ACC112 (cell line): ENCODE measurements around the gene MDFI.

Experiments
- H2AFZ ChIP-seq: fragments of 200-600 bp; sonication (generic); one replicate; pipeline ENCODE4 v1.6.0; 2017; ENCODE audit warnings: antibody characterized with exemption, low read length; ENCODE audit not compliant: unreplicated experiment
- H3K27ac ChIP-seq: fragments of 200-600 bp; sonication (generic); 2 replicates; pipeline ENCODE4 v1.5.1; 2014; ENCODE audit warnings: low read depth, mild to moderate bottlenecking, antibody characterized with exemption, low read length, moderate library complexity
- H3K27me3 ChIP-seq: fragments of 200-600 bp; sonication (generic); 2 replicates; pipeline ENCODE4 v1.6.1; 2014; ENCODE audit warnings: mild to moderate bottlenecking, antibody characterized with exemption, low read length, moderate library complexity, mixed read lengths; ENCODE audit not compliant: insufficient read depth
- H3K36me3 ChIP-seq: fragments of 200-600 bp; sonication (generic); 2 replicates; pipeline ENCODE4 v1.6.1; 2016; ENCODE audit warnings: mild to moderate bottlenecking, antibody characterized with exemption, low read length, moderate library complexity, mixed read lengths; ENCODE audit not compliant: insufficient read depth
- H3K4me1 ChIP-seq: fragments of 200-600 bp; sonication (generic); one replicate; pipeline ENCODE4 v1.6.1; 2016; ENCODE audit warnings: low read length, mixed read lengths; ENCODE audit not compliant: insufficient read depth, unreplicated experiment, control insufficient read depth
- H3K4me3 ChIP-seq: fragments of 200-600 bp; sonication (generic); 2 replicates; pipeline ENCODE4 v1.5.1; 2014; ENCODE audit warnings: mild to moderate bottlenecking, low read depth, low read length
- H3K79me2 ChIP-seq: fragments of 200-600 bp; sonication (generic); one replicate; pipeline ENCODE4 v1.6.0; 2016; ENCODE audit warnings: low read length; ENCODE audit not compliant: control insufficient read depth, unreplicated experiment, insufficient read depth

The MDFI gene

DNA sequence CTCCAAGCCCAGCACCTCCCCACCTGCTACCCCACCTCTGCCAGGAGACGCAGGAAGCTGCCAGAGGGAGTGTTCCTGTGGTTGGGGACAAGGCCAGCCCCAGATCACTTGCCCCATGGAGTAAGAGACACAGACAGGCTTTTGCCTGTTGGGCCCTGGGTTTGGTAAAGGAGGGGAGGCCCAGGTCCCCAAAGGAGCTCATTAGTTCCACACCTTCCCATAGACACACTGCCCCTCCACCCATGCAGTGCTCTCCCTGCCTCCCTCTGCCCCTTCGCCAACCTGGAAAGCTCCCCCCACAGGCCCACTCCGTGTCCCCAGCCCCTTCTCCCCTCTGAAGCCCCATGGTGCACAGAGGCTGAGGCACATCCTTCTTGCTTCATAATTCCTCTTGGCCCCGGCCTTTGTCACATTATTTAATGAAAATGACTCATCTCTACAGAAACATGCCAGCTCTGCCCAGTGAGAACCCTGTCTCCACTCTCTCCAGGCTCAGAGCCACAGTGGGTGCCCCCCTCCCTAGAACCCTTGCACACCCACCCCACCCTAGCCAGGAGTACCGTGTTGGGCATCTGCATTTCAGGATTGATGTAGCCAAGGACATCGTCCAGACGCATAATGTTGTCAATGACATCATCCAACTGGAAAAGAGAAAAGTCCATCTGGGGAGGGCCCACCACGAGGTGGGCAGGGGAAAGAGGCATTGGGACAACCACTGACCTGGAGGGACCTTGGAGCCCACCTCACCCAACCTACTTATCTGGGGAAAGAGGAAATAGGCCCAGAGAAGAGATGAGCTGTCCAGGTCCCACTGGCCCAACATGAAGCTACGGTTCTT lies 51.1 kb downstream of the MDFI start:
- H3K27me3 ChIP-seq, result no peaks in the 10 kb centered on the region
- H3K79me2 ChIP-seq, result no peaks in the 10 kb centered on the region
- H2AFZ ChIP-seq, result no peak overlapping the region
- H3K4me3 ChIP-seq, result no peak overlapping the region
- peaks cover 10% of the 10 kb centered on the region for H3K4me1 ChIP-seq
- no peaks in the 10 kb centered on the region for H3K36me3 ChIP-seq
- no peak overlapping the region for H3K27ac ChIP-seq

DNA sequence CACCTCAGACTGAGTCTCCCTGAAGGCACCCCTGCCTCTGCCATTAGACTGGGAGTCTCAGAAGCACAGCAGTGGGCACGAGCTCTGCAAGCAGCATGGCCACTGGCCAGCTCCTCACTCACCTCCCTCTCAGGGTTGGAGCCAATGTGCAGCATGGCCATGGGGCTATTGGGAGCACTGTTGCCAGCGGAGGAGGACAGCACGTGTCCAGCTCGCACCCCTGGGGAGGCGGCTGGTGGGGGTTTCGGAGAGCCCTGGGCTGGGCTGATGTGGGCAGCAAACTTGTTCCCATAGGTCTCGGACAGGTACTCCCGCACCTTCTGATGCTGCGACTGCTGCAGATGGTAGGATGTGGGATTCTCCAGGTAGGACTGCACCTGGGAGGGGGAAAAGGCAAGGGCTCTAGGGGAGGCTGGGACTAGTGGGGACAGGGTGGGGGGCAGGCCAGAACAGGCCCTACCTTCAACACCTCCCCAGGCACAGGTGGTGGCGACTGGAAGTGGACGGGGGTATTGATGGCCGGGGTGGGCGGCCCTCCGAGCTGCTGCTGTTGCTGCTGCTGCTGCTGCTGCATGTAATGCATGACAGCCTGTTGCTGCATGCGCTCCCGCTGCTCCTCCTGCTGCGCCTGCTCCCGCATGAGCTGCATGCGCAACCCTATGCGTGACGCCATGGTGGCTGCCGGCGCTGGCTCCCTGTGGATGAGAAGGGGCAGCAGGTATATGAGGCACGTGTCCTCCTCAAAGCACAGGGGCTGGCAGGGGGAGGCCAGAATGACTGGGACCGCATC lies 52.5 kb downstream of the MDFI start:
- Histone ChIP-seq H3K79me2 (no peaks in the 10 kb centered on the region), H3K36me3 (no peaks in the 10 kb centered on the region), H3K27ac (no peak overlapping the region), H2AFZ (no peak overlapping the region), H3K27me3 (no peaks in the 10 kb centered on the region), H3K4me1 (peaks cover 10% of the 10 kb centered on the region), H3K4me3 (no peak overlapping the region)

DNA sequence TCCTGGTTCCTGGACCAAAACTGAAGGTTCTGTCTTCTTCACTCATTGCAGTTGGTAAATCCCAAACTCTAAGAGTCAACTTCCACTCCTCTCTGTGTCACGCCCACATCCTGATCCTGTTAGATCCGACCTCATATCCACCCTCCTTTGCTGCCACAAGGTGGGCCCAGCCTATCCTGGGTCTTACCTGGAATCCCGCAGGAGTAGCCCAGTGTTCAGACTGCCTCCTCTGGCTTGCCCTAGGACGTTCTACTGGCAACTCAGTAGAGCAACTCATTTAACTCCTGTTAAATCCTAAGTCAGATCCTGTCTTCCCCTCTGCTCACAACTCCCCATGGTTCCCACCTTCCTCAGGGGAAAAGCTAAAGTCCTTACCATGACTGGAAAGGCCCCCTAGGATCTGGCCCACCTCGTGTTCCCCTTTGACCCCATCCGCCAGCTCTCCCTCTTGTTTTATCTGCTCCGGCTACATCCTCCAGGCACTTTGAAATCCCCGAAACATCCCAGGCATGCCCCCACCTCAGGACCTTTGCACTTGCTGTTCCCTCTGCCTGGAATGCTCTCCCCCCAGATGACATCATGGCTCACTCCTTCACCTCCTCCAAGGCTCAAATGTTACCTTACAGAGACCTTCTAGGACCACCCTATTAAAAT lies 53.3 kb downstream of the MDFI start:
- Histone ChIP-seq H3K36me3 (no peaks in the 10 kb centered on the region), H3K27ac (no peak overlapping the region), H3K79me2 (no peaks in the 10 kb centered on the region), H2AFZ (no peak overlapping the region), H3K27me3 (no peaks in the 10 kb centered on the region), H3K4me1 (peaks cover 10% of the 10 kb centered on the region), H3K4me3 (no peak overlapping the region)

DNA sequence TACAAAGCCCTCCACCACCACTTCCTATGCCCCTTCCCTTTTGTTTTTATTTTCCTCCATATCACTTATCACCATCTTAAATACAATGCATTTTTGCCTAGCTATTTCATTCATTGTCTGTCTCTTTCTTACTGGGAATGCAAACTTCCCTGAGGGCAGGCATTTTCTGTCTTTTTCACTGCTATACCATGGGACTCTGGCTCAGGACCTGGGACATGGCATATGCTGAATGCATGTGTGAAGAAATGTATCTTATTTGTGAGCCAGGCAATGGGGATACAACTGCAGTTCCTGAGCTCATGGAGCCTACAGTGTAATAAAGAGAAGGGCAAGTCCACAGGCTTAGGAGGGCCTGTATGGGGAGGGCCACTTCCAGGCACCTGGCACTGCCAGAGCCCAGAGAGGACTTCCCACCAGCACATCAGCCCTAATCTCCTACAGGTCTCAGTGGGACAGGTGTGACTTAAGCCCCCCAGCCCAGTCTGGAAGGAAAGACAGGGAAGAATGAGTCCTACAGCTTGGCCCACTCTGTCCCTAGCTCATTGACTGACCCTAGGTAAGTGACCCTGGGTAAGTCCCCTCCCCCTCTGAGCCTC lies 53.9 kb downstream of the MDFI start:
- H2AFZ ChIP-seq, result no peak overlapping the region
- H3K79me2 ChIP-seq, result no peaks in the 10 kb centered on the region
- H3K36me3 ChIP-seq, result no peaks in the 10 kb centered on the region
- H3K4me1 ChIP-seq, result peaks cover 10% of the 10 kb centered on the region
- no peak overlapping the region for H3K4me3 ChIP-seq
- H3K27ac ChIP-seq, result no peak overlapping the region
- no peaks in the 10 kb centered on the region for H3K27me3 ChIP-seq

DNA sequence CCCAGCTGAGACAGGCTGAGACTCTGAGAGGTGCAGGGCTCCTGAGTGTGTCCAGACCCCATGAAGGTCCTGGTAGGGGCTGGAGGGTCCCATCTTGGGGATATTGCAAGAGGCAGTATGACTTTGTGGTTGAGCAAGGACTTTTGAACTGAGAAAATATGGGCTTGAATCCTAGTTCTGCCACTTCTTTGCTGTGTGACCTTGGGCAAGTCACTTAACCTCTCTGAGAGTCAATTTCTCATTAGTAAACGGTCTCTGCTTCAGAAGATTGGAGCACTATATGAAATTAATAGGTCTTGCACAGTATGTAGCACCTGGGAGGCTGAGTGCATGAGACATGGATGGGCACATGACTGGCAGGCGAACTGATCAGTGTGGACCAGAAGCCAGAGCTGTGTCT lies 54.5 kb downstream of the MDFI start:
- H3K79me2 ChIP-seq, result no peaks in the 10 kb centered on the region
- no peak overlapping the region for H2AFZ ChIP-seq
- H3K4me1 ChIP-seq, result peaks cover 14% of the 10 kb centered on the region
- no peak overlapping the region for H3K4me3 ChIP-seq
- no peaks in the 10 kb centered on the region for H3K36me3 ChIP-seq
- H3K27ac ChIP-seq, result no peak overlapping the region
- no peaks in the 10 kb centered on the region for H3K27me3 ChIP-seq

DNA sequence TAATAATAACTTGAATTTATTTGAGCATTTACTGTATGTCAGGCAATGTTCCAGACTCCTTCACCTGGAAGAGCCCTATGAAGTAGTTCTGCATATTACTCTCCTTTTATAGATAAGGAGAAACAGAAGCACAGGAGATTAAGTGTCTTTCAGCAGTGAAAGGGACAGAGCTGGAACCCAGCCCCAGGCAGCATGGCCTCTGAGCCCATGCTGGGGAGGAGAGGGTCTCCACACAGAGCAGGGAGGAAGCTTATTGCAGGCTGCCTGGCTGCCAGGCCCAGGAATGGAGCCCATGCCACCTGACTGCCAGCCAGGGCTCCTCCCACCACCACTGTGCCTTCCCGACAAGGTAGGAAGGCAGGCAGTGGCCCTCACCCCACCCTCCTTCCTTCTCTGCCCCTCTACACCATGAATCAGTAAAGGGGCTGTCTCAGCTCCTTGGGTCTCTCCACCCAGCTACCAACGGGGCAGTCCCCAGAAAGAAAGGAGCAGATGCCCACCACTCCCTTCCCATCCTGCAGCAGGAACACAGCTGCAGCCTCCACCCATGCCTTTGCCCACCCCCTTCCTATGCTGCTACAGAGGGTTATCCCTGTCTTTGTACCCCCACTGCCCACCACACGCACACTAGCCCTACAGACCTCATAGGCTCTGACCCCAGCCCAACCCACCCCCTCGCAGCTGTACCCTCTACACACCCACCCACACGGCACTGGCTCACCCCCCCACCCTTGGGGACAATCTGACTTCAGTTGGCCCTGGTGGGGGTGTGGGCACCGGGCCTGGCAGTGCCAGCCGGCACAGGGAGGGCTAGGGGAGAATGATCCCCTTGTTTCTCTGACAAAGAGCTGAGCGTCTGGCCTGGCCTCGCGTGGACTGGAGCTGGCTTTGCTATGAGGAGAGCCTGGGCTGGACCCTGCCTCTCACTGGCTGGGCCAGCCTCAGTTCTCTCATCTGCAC lies 55.3 kb downstream of the MDFI start:
- H3K36me3 ChIP-seq, result no peaks in the 10 kb centered on the region
- H3K4me1 ChIP-seq, result peaks cover 23% of the 10 kb centered on the region
- H3K4me3 ChIP-seq, result no peak overlapping the region
- H3K27me3 ChIP-seq, result no peaks in the 10 kb centered on the region
- H3K27ac ChIP-seq, result no peak overlapping the region
- no peaks in the 10 kb centered on the region for H3K79me2 ChIP-seq
- H2AFZ ChIP-seq, result no peak overlapping the region

DNA sequence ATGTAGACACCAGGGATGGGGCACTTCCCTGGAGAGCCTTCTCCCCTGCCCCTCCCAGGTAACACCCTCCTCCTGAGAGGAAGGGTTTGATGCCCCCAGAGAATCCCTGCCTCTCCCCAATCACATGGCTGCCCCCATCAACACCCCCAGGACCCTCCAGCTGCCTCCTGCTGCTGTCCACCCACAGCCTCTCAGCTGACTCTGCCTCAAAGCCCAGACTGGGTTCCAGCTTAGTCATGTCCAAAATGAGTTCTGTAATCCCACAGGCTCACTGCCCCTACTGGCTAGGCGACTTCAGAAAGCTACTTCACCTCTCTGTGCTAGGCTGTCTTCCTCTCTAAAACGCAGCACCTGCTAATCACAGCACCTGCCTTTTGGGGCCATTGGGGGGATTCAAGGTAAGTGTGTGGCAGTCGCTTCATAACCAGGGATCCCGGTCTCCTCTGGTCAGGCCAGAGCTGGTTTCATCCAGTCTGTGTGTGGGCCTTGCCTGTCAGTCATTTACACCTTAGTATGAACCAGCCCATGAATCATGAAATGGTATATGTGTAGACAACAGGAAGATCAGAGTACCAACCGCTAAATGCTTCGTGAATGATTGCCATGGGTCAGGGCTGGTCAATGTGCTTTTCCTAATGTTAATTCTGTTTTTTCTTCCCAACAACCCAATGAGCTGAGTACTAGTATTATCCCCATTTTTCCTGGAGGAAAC lies 56.7 kb downstream of the MDFI start:
- H3K27me3 ChIP-seq, result no peaks in the 10 kb centered on the region
- peaks cover 16% of the 10 kb centered on the region for H3K4me1 ChIP-seq
- H3K27ac ChIP-seq, result no peak overlapping the region
- H3K4me3 ChIP-seq, result no peak overlapping the region
- H3K79me2 ChIP-seq, result no peaks in the 10 kb centered on the region
- no peaks in the 10 kb centered on the region for H3K36me3 ChIP-seq
- no peak overlapping the region for H2AFZ ChIP-seq

DNA sequence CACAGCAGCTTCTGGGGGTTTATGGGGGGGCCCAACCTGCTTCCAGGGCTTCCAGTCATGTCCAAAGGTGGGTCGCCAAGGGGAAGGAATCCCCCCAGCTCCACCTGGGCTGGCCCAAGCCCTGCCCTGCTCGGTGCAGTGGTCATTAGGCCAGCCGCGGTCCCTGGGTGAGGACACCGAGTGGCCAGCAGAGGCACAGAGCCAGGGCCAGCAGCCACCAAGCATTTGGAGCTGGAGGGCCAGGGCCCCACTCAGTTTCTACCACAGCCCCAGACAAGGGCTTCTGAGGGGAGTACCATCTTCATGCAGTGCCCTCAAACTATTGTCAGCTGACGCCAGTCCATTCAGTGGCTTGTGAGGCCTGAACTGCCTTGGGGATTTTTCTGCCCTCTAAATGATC lies 57.6 kb downstream of the MDFI start:
- no peaks in the 10 kb centered on the region for H3K36me3 ChIP-seq
- H3K4me3 ChIP-seq, result no peak overlapping the region
- H3K27ac ChIP-seq, result no peak overlapping the region
- H3K79me2 ChIP-seq, result no peaks in the 10 kb centered on the region
- H2AFZ ChIP-seq, result no peak overlapping the region
- H3K27me3 ChIP-seq, result no peaks in the 10 kb centered on the region
- peaks cover 16% of the 10 kb centered on the region for H3K4me1 ChIP-seq

DNA sequence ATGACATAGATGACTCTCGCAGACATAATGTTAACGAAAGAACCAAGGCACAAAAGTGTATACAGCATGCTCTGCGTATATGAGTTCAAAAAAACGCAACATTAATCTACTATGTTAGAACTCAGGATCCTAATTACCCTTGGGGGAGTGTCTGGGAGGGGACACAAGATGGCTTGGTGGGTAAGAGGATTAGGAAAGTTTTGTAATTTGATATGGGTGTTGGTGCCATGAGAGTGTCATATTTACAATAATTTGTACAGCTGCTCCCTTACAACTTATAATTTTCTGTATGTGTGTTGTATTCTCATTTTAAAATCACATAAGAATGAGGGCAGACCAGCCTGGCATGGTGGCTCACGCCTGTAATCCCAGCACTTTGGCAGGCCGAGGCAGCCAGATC lies 58.5 kb downstream of the MDFI start:
- Histone ChIP-seq H3K4me1 (peaks cover 16% of the 10 kb centered on the region), H3K4me3 (no peak overlapping the region), H3K79me2 (no peaks in the 10 kb centered on the region), H3K36me3 (no peaks in the 10 kb centered on the region), H3K27ac (no peak overlapping the region), H2AFZ (no peak overlapping the region), H3K27me3 (no peaks in the 10 kb centered on the region)
